ENCODE measurements around the gene STMND1. TPM values are rescaled to one million over a fixed set of nuclear protein-coding genes. Genes with fewer than 3 reads are reported as not detected.

STMND1 gene
- total RNA-seq, 6 experiments from 2014 or later: 0.11 to 0.15 (median 0.14) TPM; not detected in 3

GRCh38 chr6:17081273-17081672 is 20.6 kb upstream of the STMND1 start:
- H3K36me3 Mint-ChIP-seq (ENCODE audit: low read depth): peaks cover 6% of the 10 kb centered on the region
- peaks cover 22% of the 10 kb centered on the region for H3K4me1 Mint-ChIP-seq (ENCODE audit: low read depth)
- peaks cover 1% of the 10 kb centered on the region for H3K27me3 Mint-ChIP-seq (ENCODE audit: insufficient read depth)
- peaks cover 8% of the 10 kb centered on the region for H3K9me3 Mint-ChIP-seq
- H3K27ac Mint-ChIP-seq: no peak overlapping the region
- DNase-seq: no peak
- H3K4me3 Mint-ChIP-seq: no peak overlapping the region
- no peak for TF ChIP-seq CTCF (IDR thresholded peaks at IDR 0.05)

GRCh38 chr6:17081860-17082508 is 19.9 kb upstream of the STMND1 start:
- TF ChIP-seq CTCF (IDR thresholded peaks at IDR 0.05): no peak
- H3K27me3 Mint-ChIP-seq (ENCODE audit: insufficient read depth): peaks cover 1% of the 10 kb centered on the region
- peaks cover under 1% of the 10 kb centered on the region; the same call in 1 of the 2 replicates for H3K36me3 Mint-ChIP-seq (ENCODE audit: low read depth)
- DNase-seq: no peak
- H3K9me3 Mint-ChIP-seq: peaks cover under 1% of the 10 kb centered on the region; the same call in 1 of the 2 replicates
- peaks cover 28% of the 10 kb centered on the region for H3K4me1 Mint-ChIP-seq (ENCODE audit: low read depth)
- no peak overlapping the region for H3K27ac Mint-ChIP-seq
- H3K4me3 Mint-ChIP-seq: no peak overlapping the region

- Mint-ChIP-seq H3K36me3 (ENCODE audit: low read depth) (no peaks in the 10 kb centered on the region), H3K27ac (no peak overlapping the region), H3K27me3 (ENCODE audit: insufficient read depth) (peaks cover 1% of the 10 kb centered on the region), H3K9me3 (no peaks in the 10 kb centered on the region), H3K4me1 (ENCODE audit: low read depth) (peaks cover 28% of the 10 kb centered on the region), H3K4me3 (no peak overlapping the region)
- no peak for DNase-seq
- TF ChIP-seq CTCF (IDR thresholded peaks at IDR 0.05): no peak
Observed at GRCh38 chr6:17083397-17083796, 18.5 kb upstream of the STMND1 start.

- H3K27ac Mint-ChIP-seq: peak overlapping the region; percentile 83
- no peak overlapping the region for H3K4me3 Mint-ChIP-seq
- H3K9me3 Mint-ChIP-seq: peaks cover 5% of the 10 kb centered on the region
- peak; percentile 85 for DNase-seq
- TF ChIP-seq CTCF (IDR thresholded peaks at IDR 0.05): peak; percentile 92
- peaks cover 6% of the 10 kb centered on the region; the same call in 1 of the 2 replicates for H3K36me3 Mint-ChIP-seq (ENCODE audit: low read depth)
- H3K4me1 Mint-ChIP-seq (ENCODE audit: low read depth): peaks cover 28% of the 10 kb centered on the region
- no peaks in the 10 kb centered on the region; the same call in 1 of the 2 replicates for H3K27me3 Mint-ChIP-seq (ENCODE audit: insufficient read depth)
Observed at GRCh38 chr6:17086469-17086868, 15.4 kb upstream of the STMND1 start.

- H3K27ac Mint-ChIP-seq: no peak overlapping the region
- H3K27me3 Mint-ChIP-seq (ENCODE audit: insufficient read depth): no peaks in the 10 kb centered on the region; the same call in 1 of the 2 replicates
- H3K36me3 Mint-ChIP-seq (ENCODE audit: low read depth): peaks cover 6% of the 10 kb centered on the region; the same call in 1 of the 2 replicates
- TF ChIP-seq CTCF (IDR thresholded peaks at IDR 0.05): no peak
- H3K9me3 Mint-ChIP-seq: peaks cover 5% of the 10 kb centered on the region
- no peak overlapping the region for H3K4me3 Mint-ChIP-seq
- peaks cover 28% of the 10 kb centered on the region for H3K4me1 Mint-ChIP-seq (ENCODE audit: low read depth)
- DNase-seq: no peak
Observed at GRCh38 chr6:17088091-17088611, 13.7 kb upstream of the STMND1 start.
